ENCODE data around the gene NCOA5.
A peak's percentile ranks its signal among the peaks of the same experiment; 100 is the strongest.

- TF ChIP-seq, protein P1, sequence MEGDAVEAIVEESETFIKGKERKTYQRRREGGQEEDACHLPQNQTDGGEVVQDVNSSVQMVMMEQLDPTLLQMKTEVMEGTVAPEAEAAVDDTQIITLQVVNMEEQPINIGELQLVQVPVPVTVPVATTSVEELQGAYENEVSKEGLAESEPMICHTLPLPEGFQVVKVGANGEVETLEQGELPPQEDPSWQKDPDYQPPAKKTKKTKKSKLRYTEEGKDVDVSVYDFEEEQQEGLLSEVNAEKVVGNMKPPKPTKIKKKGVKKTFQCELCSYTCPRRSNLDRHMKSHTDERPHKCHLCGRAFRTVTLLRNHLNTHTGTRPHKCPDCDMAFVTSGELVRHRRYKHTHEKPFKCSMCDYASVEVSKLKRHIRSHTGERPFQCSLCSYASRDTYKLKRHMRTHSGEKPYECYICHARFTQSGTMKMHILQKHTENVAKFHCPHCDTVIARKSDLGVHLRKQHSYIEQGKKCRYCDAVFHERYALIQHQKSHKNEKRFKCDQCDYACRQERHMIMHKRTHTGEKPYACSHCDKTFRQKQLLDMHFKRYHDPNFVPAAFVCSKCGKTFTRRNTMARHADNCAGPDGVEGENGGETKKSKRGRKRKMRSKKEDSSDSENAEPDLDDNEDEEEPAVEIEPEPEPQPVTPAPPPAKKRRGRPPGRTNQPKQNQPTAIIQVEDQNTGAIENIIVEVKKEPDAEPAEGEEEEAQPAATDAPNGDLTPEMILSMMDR (conservative IDR thresholded peaks at IDR 0.05; ENCODE audit: low read depth, low read length) = peak; percentile 53
- no peak for TF ChIP-seq EZH2phosphoT487 (IDR thresholded peaks at IDR 0.05; ENCODE audit: borderline replicate concordance, low read length)
Observed at GRCh38 chr20:46093531-46093930, 3.8 kb upstream of the NCOA5 start.
